ENCODE measurements around the gene MAPK6.

- TF ChIP-seq CTCF (IDR thresholded peaks at IDR 0.05) (no peak), EZH2 (IDR thresholded peaks at IDR 0.05; ENCODE audit: borderline replicate concordance, insufficient read depth, low read depth, low read length, poor library complexity, severe bottlenecking) (no peak)
Observed at GRCh38 chr15:52113708-52114107, 94.7 kb downstream of the MAPK6 start.
